ENCODE measurements around the gene ARID1A. TPM values are rescaled to one million over a fixed set of nuclear protein-coding genes. Genes with fewer than 3 reads are reported as not detected.

Gene ARID1A
- total and polyA plus RNA-seq, 4 donors = 12.2 to 31.9 (median 20.2) TPM

DNA sequence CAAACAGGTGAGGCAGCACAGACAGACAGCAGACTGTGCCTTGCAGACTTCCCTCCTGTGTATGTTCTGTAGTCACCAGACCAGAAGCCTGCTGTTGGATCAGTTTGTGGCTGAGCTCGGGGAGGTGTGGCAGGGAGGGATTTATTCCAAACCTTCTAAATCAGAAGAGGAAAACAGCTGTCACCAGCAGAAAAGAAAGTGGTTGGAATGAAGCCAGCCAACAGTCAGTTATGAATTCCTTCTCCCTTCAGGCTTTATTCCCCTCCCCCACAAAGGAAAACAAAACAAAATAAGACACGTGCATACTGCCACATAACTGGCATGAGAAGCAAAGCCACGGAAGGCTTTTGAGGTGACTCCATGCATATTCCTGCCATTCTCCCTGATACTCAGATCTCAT, 72.9 kb downstream of the ARID1A start:
- Histone ChIP-seq H3K4me1 (ENCODE audit: control insufficient read depth in 4 of 4, insufficient read depth in 4 of 4, low read length in 3 of 4) (peaks cover 0 to 9% (median 0%) of the 10 kb centered on the region in 4 donors), H3K27ac (ENCODE audit: low read depth in 1 of 2, low read length in 2 of 2) (no peak overlapping the region), H3K4me3 (ENCODE audit: low read depth in 1 of 3, low read length in 3 of 3) (no peak overlapping the region), H3K27me3 (ENCODE audit: control insufficient read depth in 4 of 4, insufficient read depth in 4 of 4, low read length in 3 of 4) (no peaks in the 10 kb centered on the region), H3K36me3 (ENCODE audit: control insufficient read depth in 4 of 4, insufficient read depth in 3 of 4, low read depth in 1 of 4, low read length in 3 of 4) (peaks cover 16 to 71% (median 56%) of the 10 kb centered on the region in 4 donors), H3K9me3 (ENCODE audit: control insufficient read depth in 4 of 4, low read length in 3 of 4) (no peaks in the 10 kb centered on the region), H3K9ac (ENCODE audit: low read depth in 1 of 2, low read length in 2 of 2) (no peak overlapping the region)
- TF ChIP-seq, protein P1, sequence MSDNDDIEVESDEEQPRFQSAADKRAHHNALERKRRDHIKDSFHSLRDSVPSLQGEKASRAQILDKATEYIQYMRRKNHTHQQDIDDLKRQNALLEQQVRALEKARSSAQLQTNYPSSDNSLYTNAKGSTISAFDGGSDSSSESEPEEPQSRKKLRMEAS (IDR thresholded peaks at IDR 0.05) = no peak
- TF ChIP-seq EGR1 (IDR thresholded peaks at IDR 0.05; ENCODE audit: low read depth in 2 of 2) (no peak), YY1 (IDR thresholded peaks at IDR 0.05) (no peak), RAD21 (IDR thresholded peaks at IDR 0.05) (no peak), SP1 (IDR thresholded peaks at IDR 0.05) (no peak), TAF1 (conservative IDR thresholded peaks at IDR 0.05) (no peak), FOXA1 (IDR thresholded peaks at IDR 0.05) (no peak), GABPA (IDR thresholded peaks at IDR 0.05 in 1 of 2, conservative IDR thresholded peaks at IDR 0.05 in 1 of 2) (no peak), HNF4A (conservative IDR thresholded peaks at IDR 0.05) (no peak), JUND (IDR thresholded peaks at IDR 0.05) (no peak), HNF4G (IDR thresholded peaks at IDR 0.05) (no peak), FOXA2 (IDR thresholded peaks at IDR 0.05) (no peak), NR2F2 (IDR thresholded peaks at IDR 0.05) (no peak)
- TF ChIP-seq, protein P2, sequence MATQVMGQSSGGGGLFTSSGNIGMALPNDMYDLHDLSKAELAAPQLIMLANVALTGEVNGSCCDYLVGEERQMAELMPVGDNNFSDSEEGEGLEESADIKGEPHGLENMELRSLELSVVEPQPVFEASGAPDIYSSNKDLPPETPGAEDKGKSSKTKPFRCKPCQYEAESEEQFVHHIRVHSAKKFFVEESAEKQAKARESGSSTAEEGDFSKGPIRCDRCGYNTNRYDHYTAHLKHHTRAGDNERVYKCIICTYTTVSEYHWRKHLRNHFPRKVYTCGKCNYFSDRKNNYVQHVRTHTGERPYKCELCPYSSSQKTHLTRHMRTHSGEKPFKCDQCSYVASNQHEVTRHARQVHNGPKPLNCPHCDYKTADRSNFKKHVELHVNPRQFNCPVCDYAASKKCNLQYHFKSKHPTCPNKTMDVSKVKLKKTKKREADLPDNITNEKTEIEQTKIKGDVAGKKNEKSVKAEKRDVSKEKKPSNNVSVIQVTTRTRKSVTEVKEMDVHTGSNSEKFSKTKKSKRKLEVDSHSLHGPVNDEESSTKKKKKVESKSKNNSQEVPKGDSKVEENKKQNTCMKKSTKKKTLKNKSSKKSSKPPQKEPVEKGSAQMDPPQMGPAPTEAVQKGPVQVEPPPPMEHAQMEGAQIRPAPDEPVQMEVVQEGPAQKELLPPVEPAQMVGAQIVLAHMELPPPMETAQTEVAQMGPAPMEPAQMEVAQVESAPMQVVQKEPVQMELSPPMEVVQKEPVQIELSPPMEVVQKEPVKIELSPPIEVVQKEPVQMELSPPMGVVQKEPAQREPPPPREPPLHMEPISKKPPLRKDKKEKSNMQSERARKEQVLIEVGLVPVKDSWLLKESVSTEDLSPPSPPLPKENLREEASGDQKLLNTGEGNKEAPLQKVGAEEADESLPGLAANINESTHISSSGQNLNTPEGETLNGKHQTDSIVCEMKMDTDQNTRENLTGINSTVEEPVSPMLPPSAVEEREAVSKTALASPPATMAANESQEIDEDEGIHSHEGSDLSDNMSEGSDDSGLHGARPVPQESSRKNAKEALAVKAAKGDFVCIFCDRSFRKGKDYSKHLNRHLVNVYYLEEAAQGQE (IDR thresholded peaks at IDR 0.05) = no peak
- TF ChIP-seq, protein P3, sequence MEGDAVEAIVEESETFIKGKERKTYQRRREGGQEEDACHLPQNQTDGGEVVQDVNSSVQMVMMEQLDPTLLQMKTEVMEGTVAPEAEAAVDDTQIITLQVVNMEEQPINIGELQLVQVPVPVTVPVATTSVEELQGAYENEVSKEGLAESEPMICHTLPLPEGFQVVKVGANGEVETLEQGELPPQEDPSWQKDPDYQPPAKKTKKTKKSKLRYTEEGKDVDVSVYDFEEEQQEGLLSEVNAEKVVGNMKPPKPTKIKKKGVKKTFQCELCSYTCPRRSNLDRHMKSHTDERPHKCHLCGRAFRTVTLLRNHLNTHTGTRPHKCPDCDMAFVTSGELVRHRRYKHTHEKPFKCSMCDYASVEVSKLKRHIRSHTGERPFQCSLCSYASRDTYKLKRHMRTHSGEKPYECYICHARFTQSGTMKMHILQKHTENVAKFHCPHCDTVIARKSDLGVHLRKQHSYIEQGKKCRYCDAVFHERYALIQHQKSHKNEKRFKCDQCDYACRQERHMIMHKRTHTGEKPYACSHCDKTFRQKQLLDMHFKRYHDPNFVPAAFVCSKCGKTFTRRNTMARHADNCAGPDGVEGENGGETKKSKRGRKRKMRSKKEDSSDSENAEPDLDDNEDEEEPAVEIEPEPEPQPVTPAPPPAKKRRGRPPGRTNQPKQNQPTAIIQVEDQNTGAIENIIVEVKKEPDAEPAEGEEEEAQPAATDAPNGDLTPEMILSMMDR (IDR thresholded peaks at IDR 0.05; ENCODE audit: low read depth, low read length, missing input control) = no peak
- no peak for DNase-seq (ENCODE audit: low spot score)
- 55% methylated on average over 3 of the region's 3 CpGs for WGBS

DNA sequence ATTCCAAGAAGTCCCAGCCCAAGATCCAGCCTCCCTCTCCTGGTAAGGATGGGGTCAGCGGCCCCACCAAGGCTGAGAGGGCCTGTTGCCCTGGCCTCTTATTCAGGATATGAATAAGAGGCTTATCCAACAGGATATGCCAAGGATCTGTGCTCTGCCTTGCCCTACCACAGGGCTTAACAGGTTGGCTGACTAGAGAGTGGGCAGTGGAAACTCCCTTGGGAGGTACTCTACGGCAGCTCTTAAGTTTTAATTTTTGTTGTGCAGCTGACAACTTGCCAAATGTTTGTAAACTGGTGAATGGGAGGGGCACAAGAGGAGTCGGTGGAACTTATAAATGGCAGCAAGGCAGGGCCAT, 75.4 kb downstream of the ARID1A start:
- H3K4me3 ChIP-seq (ENCODE audit: low read depth in 1 of 3, low read length in 3 of 3) = no peak overlapping the region
- TF ChIP-seq, protein P4, sequence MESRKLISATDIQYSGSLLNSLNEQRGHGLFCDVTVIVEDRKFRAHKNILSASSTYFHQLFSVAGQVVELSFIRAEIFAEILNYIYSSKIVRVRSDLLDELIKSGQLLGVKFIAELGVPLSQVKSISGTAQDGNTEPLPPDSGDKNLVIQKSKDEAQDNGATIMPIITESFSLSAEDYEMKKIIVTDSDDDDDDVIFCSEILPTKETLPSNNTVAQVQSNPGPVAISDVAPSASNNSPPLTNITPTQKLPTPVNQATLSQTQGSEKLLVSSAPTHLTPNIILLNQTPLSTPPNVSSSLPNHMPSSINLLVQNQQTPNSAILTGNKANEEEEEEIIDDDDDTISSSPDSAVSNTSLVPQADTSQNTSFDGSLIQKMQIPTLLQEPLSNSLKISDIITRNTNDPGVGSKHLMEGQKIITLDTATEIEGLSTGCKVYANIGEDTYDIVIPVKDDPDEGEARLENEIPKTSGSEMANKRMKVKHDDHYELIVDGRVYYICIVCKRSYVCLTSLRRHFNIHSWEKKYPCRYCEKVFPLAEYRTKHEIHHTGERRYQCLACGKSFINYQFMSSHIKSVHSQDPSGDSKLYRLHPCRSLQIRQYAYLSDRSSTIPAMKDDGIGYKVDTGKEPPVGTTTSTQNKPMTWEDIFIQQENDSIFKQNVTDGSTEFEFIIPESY (IDR thresholded peaks at IDR 0.05) = no peak
- TF ChIP-seq NR2F2 (IDR thresholded peaks at IDR 0.05) = no peak
- TF ChIP-seq RXRA (IDR thresholded peaks at IDR 0.05) = no peak
- TF ChIP-seq, protein P5, sequence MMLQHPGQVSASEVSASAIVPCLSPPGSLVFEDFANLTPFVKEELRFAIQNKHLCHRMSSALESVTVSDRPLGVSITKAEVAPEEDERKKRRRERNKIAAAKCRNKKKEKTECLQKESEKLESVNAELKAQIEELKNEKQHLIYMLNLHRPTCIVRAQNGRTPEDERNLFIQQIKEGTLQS (IDR thresholded peaks at IDR 0.05) = no peak
- TF ChIP-seq GABPA (IDR thresholded peaks at IDR 0.05 in 1 of 2, conservative IDR thresholded peaks at IDR 0.05 in 1 of 2) = no peak
- no peak for TF ChIP-seq JUND (IDR thresholded peaks at IDR 0.05)
- TF ChIP-seq, protein P3 (IDR thresholded peaks at IDR 0.05; ENCODE audit: low read depth, low read length, missing input control) = no peak
- H3K27ac ChIP-seq (ENCODE audit: low read depth in 1 of 2, low read length in 2 of 2) = peak overlapping the region; percentile 0 to 71
- no peak overlapping the region for H3K9ac ChIP-seq (ENCODE audit: low read depth in 1 of 2, low read length in 2 of 2)
- H3K4me1 ChIP-seq (ENCODE audit: control insufficient read depth in 4 of 4, insufficient read depth in 4 of 4, low read length in 3 of 4) = peaks cover 0 to 9% (median 0%) of the 10 kb centered on the region in 4 donors
- DNase-seq (ENCODE audit: low spot score) = no peak
- H3K9me3 ChIP-seq (ENCODE audit: control insufficient read depth in 4 of 4, low read length in 3 of 4) = no peaks in the 10 kb centered on the region
- H3K27me3 ChIP-seq (ENCODE audit: control insufficient read depth in 4 of 4, insufficient read depth in 4 of 4, low read length in 3 of 4) = no peaks in the 10 kb centered on the region
- WGBS = 80% methylated on average over 3 of the region's 3 CpGs
- H3K36me3 ChIP-seq (ENCODE audit: control insufficient read depth in 4 of 4, insufficient read depth in 3 of 4, low read depth in 1 of 4, low read length in 3 of 4) = peaks cover 23 to 86% (median 68%) of the 10 kb centered on the region in 4 donors
